HG02571 (cell line): ENCODE data around the gene CEACAM16.

Source experiments
- ATAC-seq: cut with Tn5 transposase; IDR thresholded peaks from one replicate; pipeline ENCODE4 v1.9.1; 2021; ENCODE audit warnings: mild to moderate bottlenecking, moderate library complexity; ENCODE audit not compliant: unreplicated experiment

CEACAM16 gene

DNA sequence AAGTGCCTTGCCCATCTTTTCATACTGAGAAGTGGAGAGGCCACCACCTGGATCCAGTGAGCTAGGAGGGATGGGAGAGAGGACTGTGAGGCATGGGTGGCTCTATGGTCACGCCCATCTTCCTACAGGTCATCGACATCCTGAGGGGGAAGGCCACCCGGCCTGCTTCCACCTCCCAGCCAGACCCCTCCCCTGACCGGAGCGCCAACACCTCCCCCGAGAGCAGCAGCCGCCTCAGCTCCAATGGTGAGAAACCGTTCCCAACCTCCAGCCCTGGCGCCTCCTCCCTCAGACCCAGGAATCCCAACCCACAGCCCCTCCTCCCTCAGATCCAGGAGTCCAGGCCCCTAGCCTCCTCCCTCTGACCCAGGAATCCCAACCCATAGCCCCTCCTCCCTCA is 59.6 kb downstream of the CEACAM16 start:
- ATAC-seq = no peak

DNA sequence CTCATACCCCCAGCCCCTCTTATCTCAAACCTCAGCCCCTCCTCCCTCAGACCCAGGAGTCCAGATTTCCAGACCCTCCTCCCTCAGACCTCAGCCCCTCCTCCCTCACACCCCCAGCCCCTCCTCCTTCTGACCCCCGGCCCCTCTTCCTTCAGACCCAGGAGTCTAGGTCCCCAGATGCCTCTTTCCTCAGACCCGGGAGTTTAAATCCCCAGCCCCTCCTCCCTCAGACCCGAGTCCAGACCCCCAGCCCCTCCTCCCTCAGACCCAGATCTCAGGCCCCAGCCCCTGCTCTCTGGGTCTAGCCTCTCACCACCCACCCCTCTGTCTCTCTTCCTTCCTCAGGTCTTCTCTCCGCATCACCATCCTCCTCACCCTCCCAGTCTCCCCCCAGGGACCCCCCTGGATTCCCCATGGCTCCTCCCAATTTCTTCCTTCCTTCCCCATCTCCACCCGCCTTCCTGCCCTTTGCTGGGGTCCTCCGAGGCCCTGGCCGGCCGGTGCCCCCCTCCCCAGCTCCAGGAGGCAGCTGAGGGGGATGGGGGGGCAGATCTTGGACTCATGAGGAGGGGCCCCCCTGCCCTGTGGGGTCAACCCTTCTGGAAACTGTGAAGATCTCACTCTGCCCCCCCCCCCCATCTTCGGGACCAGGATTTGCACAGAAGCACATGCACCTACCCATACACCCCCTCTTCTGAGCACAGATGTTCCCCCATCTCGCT is 60.3 kb downstream of the CEACAM16 start:
- no peak for ATAC-seq
